Measurements from ENCODE around the gene ENPP6.

Gene ENPP6

GRCh38 chr4:184217634-184218033 is at the start of gene ENPP6:
ENPP6 (minus strand) TSS chr4:184217873; CDS start chr4:184217819, 54 bp downstream.
- no peak for DNase-seq (ENCODE audit: low spot score)

- DNase-seq (ENCODE audit: low spot score), result no peak
Measured at GRCh38 chr4:184267206-184267608, 49.5 kb upstream of the ENPP6 start.

GRCh38 chr4:184265546-184266351 is 48.1 kb upstream of the ENPP6 start:
- DNase-seq (ENCODE audit: low spot score), result no peak

GRCh38 chr4:184263910-184264732 is 46.4 kb upstream of the ENPP6 start:
- peak; percentile 90 for DNase-seq (ENCODE audit: low spot score)

GRCh38 chr4:184263461-184263860 is 45.8 kb upstream of the ENPP6 start:
- DNase-seq (ENCODE audit: low spot score), result no peak

- no peak for DNase-seq (ENCODE audit: low spot score)
Measured at GRCh38 chr4:184262901-184263300, 45.2 kb upstream of the ENPP6 start.

- no peak for DNase-seq (ENCODE audit: low spot score)
Measured at GRCh38 chr4:184261246-184261645, 43.6 kb upstream of the ENPP6 start.

- DNase-seq (ENCODE audit: low spot score), result no peak
Measured at GRCh38 chr4:184259866-184260265, 42.2 kb upstream of the ENPP6 start.

- DNase-seq (ENCODE audit: low spot score), result no peak
Measured at GRCh38 chr4:184259081-184259480, 41.4 kb upstream of the ENPP6 start.

GRCh38 chr4:184255871-184256642 is 38.4 kb upstream of the ENPP6 start:
- no peak for DNase-seq (ENCODE audit: low spot score)

GRCh38 chr4:184255361-184255760 is 37.7 kb upstream of the ENPP6 start:
- DNase-seq (ENCODE audit: low spot score), result no peak

- no peak for DNase-seq (ENCODE audit: low spot score)
Measured at GRCh38 chr4:184253072-184253420, 35.4 kb upstream of the ENPP6 start.

- DNase-seq (ENCODE audit: low spot score), result no peak
Measured at GRCh38 chr4:184252136-184253071, 34.7 kb upstream of the ENPP6 start.

GRCh38 chr4:184251670-184251980 is 34.0 kb upstream of the ENPP6 start:
- DNase-seq (ENCODE audit: low spot score), result no peak

GRCh38 chr4:184250795-184251669 is 33.4 kb upstream of the ENPP6 start:
- no peak for DNase-seq (ENCODE audit: low spot score)

GRCh38 chr4:184248216-184248615 is 30.5 kb upstream of the ENPP6 start:
- no peak for DNase-seq (ENCODE audit: low spot score)

GRCh38 chr4:184247421-184247820 is 29.7 kb upstream of the ENPP6 start:
- no peak for DNase-seq (ENCODE audit: low spot score)

GRCh38 chr4:184246426-184246825 is 28.8 kb upstream of the ENPP6 start:
- DNase-seq (ENCODE audit: low spot score), result no peak

GRCh38 chr4:184238072-184238745 is 20.5 kb upstream of the ENPP6 start:
- no peak for DNase-seq (ENCODE audit: low spot score)

- DNase-seq (ENCODE audit: low spot score), result no peak
Measured at GRCh38 chr4:184237612-184238011, 19.9 kb upstream of the ENPP6 start.

Data from left forelimb (tissue), 1 donor.